Upper lobe of right lung (tissue), 1 donor: ENCODE data around the gene MSMP. TPM values are rescaled to one million over a fixed set of nuclear protein-coding genes. Genes with fewer than 3 reads are reported as not detected.

Experiments used
- ATAC-seq: fragments of 200-7000 bp; cut with Tn5 transposase; one replicate; pipeline ENCODE4 v1.9.1; 2020; ENCODE audit warnings: mild to moderate bottlenecking, moderate library complexity
- DNase-seq: peaks from one replicate; pipeline ENCODE4 v3.0.0-alpha.2; 2020
- H3K27ac ChIP-seq: fragments of 200-600 bp; one replicate; pipeline ENCODE4 v1.8.0; 2022
- H3K27me3 ChIP-seq: fragments of 200-600 bp; one replicate; pipeline ENCODE4 v1.8.0; 2022; ENCODE audit warnings: mild to moderate bottlenecking
- H3K36me3 ChIP-seq: fragments of 200-600 bp; one replicate; pipeline ENCODE4 v1.8.0; 2022
- H3K4me1 ChIP-seq: fragments of 200-600 bp; one replicate; pipeline ENCODE4 v1.8.0; 2022
- H3K4me3 ChIP-seq: fragments of 200-600 bp; one replicate; pipeline ENCODE4 v1.8.0; 2022; ENCODE audit warnings: mild to moderate bottlenecking
- H3K9me3 ChIP-seq: fragments of 200-600 bp; one replicate; pipeline ENCODE4 v1.8.0; 2022
- intact Hi-C: fragments of 100-400 bp; cut with DNase I; formaldehyde crosslinking; loops from one replicate; pipeline ENCODE4 v1.11.0; 2022
- total RNA-seq: library from RNA; stranded (reverse); fragmentation: NEBNext Ultra II Directional; extraction: Animal tissue kit (Norgen Biotek cat#: 25700); gene quantifications from one replicate; pipeline ENCODE4 v1.2.1, GENCODE V29; 2021
- TF ChIP-seq, protein P1 (sequence below): fragments of 200-600 bp; IDR thresholded peaks from one replicate; pipeline ENCODE4 v1.8.0; 2022; ENCODE audit warnings: antibody characterized with exemption
- donor health status: DM: no; HTN: yes; CAD: no; lungs with severe emphysema.

MSMP gene
- total RNA-seq, 1 donor from 2014 or later = not detected

DNA sequence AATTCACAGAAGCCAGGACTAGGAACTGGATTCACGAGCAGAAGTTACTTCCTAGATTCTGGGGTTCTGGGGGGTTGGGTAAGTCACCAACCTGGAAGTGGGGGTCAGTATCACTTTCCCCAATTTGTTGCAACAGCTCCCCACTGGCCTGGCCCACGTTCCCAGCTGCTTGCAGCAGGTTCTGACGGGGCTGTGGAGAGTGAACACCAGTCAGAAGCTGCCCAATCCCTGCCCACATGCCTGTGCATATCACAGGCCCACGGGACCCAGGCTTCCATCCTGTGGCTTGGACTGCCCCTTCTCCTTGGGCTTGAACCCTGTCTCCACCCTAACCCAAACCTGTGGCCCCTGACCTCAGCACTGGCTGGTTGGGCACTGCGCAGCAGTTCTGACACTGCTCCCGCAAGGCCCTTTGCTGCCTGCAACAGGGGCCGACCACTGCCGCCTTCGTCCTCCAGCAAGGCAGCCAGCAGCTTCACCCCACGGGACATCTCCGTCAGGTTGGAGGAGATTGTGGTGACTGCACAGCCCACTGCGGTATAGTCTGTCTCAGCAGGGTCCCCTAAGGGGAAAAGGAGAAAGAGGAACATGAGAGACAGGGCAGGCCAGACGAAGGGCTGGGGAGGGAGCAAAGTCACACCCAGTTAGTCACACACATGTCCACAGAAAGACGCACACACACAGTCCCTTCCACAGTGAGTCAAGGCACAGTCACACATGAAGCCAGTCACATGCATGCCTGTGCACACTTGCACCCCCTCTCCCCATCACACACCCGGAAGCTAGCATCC lies 35.2 kb downstream of the MSMP start:
- peak; percentile 27 for ATAC-seq
- Histone ChIP-seq H3K27ac (no peak overlapping the region), H3K36me3 (peaks cover 100% of the 10 kb centered on the region), H3K4me3 (no peak overlapping the region), H3K4me1 (no peaks in the 10 kb centered on the region), H3K27me3 (no peaks in the 10 kb centered on the region), H3K9me3 (no peaks in the 10 kb centered on the region)
- intact Hi-C loops = no loop called here
- DNase-seq = no peak
- TF ChIP-seq, protein P1, sequence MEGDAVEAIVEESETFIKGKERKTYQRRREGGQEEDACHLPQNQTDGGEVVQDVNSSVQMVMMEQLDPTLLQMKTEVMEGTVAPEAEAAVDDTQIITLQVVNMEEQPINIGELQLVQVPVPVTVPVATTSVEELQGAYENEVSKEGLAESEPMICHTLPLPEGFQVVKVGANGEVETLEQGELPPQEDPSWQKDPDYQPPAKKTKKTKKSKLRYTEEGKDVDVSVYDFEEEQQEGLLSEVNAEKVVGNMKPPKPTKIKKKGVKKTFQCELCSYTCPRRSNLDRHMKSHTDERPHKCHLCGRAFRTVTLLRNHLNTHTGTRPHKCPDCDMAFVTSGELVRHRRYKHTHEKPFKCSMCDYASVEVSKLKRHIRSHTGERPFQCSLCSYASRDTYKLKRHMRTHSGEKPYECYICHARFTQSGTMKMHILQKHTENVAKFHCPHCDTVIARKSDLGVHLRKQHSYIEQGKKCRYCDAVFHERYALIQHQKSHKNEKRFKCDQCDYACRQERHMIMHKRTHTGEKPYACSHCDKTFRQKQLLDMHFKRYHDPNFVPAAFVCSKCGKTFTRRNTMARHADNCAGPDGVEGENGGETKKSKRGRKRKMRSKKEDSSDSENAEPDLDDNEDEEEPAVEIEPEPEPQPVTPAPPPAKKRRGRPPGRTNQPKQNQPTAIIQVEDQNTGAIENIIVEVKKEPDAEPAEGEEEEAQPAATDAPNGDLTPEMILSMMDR = no peak

DNA sequence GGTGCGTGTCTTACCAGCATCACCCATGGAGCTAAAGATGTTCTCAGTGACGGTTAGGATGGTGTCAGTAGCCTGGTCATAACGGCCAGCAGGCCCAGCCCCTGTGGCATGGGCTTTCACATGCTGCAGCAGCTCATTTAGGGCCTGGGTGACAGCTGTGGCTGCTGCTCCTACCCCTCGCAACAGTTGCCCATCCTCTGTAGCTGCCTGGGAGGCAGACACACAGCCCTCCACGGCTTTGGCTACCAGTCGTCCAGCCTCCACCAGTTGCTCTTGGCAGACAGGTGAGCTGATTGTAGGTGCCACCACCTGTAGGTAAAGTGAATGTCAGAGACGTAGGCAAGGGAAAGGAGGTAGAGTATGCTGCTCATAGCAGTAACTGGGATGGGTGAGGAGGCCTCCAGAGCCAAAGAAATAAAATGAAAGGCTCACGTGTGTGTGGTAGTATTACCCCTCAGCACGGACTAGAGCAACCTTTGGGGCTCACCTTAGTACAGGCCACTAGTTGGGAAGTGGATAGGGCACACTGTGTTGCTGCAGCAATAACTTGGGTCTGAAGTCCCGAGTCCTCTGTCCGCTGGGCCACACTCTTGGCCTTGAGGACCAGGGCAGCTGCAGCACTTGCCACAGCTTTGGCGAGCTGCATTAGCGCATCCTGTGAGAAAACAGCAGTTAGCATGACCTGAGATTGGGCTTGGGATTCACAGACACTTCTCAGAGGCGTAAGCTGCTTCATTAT lies 36.8 kb downstream of the MSMP start:
- Histone ChIP-seq H3K4me3 (no peak overlapping the region), H3K27ac (no peak overlapping the region), H3K36me3 (peaks cover 100% of the 10 kb centered on the region), H3K4me1 (no peaks in the 10 kb centered on the region), H3K27me3 (no peaks in the 10 kb centered on the region), H3K9me3 (no peaks in the 10 kb centered on the region)
- ATAC-seq (no peak), DNase-seq (no peak)
- intact Hi-C loops = no loop called here
- TF ChIP-seq, protein P1 = no peak

DNA sequence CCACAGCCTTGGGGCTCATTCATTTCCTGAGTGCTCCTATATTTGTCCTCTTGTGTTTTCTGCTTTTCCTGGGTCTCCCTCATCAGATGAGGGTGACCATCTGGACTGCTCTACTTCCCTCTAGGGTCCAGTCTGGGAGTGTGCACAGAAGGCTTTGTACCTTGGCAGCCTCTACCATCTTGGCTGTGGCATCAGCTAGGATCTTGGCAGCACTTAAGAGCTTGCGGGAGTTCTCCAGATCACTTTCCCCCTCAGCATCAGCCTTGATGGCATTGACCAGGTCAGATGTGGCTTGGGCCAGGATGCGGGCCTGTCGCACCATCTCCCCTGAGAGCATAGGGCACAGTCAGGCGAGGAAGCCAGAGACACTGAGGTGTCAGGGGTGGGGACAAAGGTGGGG lies 37.8 kb downstream of the MSMP start:
- Histone ChIP-seq H3K4me1 (no peaks in the 10 kb centered on the region), H3K27me3 (no peaks in the 10 kb centered on the region), H3K4me3 (no peak overlapping the region), H3K27ac (no peak overlapping the region), H3K9me3 (no peaks in the 10 kb centered on the region), H3K36me3 (peaks cover 100% of the 10 kb centered on the region)
- ATAC-seq (peak; percentile 3), DNase-seq (no peak)
- intact Hi-C loops = no loop called here
- TF ChIP-seq, protein P1 = no peak

DNA sequence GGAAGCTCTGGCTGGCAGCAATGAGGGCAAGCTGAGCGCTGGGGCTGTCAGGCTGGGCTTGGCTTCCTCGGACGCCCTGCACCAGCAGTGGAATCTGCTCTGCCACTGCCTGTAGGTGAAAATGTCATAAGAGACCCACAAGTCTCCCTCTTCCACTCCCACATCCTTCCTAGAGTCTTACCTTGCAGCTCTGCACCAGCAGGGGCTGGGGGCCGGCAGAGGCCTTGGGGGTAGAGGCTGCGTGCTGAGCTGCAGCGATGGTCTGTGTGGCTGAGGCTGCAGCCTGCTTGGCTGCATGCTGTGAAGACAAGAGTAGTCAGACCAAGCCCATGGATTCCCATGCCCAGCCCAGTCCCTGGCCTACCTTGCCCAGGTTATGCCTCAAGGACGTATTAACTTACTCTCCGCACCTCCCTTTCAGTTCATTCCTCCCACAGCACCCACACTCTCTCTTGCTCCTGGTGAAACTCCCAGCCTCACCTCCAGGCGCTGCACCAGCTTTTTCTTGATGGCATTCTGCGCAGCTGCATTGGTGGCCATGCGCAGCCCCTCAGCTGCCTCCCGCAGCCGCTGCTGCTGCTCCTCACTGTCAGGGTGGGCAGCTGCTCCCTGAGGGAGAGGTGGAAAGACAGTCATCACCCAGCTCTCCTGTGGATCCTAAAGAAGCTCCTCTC lies 39.4 kb downstream of the MSMP start:
- no peaks in the 10 kb centered on the region for H3K27me3 ChIP-seq
- intact Hi-C loops = no loop called here
- DNase-seq (no peak), ATAC-seq (no peak)
- TF ChIP-seq, protein P1 = no peak
- H3K27ac ChIP-seq = no peak overlapping the region
- H3K9me3 ChIP-seq = no peaks in the 10 kb centered on the region
- no peaks in the 10 kb centered on the region for H3K4me1 ChIP-seq
- no peak overlapping the region for H3K4me3 ChIP-seq
- peaks cover 100% of the 10 kb centered on the region for H3K36me3 ChIP-seq

DNA sequence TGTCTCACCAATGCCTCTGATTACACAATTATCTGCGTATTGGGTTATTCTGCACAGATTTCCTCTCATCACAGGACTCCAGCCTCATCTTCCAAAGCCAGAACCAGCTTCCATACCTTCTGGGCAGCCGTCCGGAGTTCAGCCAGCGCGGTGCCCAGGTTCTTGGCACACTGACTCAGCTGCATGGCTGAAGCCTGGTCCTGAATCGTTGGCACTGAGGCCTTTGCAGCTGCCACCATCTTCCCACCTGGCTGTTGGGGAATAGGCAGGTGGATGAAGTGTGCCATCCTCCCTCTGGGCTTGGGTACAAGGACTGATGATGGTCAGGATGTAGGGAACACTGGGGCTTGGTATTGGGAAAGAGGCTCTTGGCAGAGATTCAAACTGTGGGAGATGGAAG lies 40.0 kb downstream of the MSMP start:
- DNase-seq = no peak
- TF ChIP-seq, protein P1 = no peak
- intact Hi-C loops = no loop called here
- no peak overlapping the region for H3K27ac ChIP-seq
- H3K4me1 ChIP-seq = no peaks in the 10 kb centered on the region
- H3K4me3 ChIP-seq = no peak overlapping the region
- peaks cover 100% of the 10 kb centered on the region for H3K36me3 ChIP-seq
- no peaks in the 10 kb centered on the region for H3K9me3 ChIP-seq
- no peak for ATAC-seq
- H3K27me3 ChIP-seq = no peaks in the 10 kb centered on the region
